Neutrophil (primary cell): Measurements from ENCODE around the gene XYLT1.

Experiments
- H3K27ac ChIP-seq: fragments of 200-600 bp; sonication (generic); 2 replicates; pipeline ENCODE4 v1.5.1; 2016; ENCODE audit warnings: mild to moderate bottlenecking, moderate library complexity
- H3K27me3 ChIP-seq: fragments of 200-600 bp; sonication (generic); 2 replicates; pipeline ENCODE4 v1.6.0; 2016; ENCODE audit warnings: mild to moderate bottlenecking
- H3K36me3 ChIP-seq: fragments of 200-600 bp; sonication (generic); 2 replicates; pipeline ENCODE4 v1.5.1; 2017
- H3K4me1 ChIP-seq, 2 experiments: fragments of 200-600 bp in 1 of 2; sonication (generic) in 1 of 2; 1 replicate in 1 of 2; 2 replicates in 1 of 2; pipeline versions ENCODE4 v1.5.1 to v1.6.1; 2013 to 2016; ENCODE audit warnings: low read depth in 1 of 2, low read length in 1 of 2, mild to moderate bottlenecking in 1 of 2, moderate library complexity in 1 of 2; ENCODE audit not compliant: control insufficient read depth in 1 of 2, insufficient read depth in 1 of 2
- H3K4me3 ChIP-seq, 2 experiments: fragments of 200-600 bp in 1 of 2; sonication (generic) in 1 of 2; 1 replicate in 1 of 2; 2 replicates in 1 of 2; pipeline ENCODE4 v1.5.1; 2013 to 2016; ENCODE audit warnings: low read depth in 1 of 2, low read length in 1 of 2, mild to moderate bottlenecking in 1 of 2, moderate library complexity in 1 of 2
- H3K9me3 ChIP-seq: fragments of 200-600 bp; sonication (generic); 2 replicates; pipeline ENCODE4 v1.5.1; 2016
- TF ChIP-seq, protein P1 (sequence below): fragments of 200-600 bp; sonication (generic); IDR thresholded peaks from 2 replicates; pipeline ENCODE4 v1.5.1; 2016; ENCODE audit warnings: antibody characterized with exemption

XYLT1 gene

GRCh38 chr16:17072104-17072503 is 398.7 kb downstream of the XYLT1 start:
- TF ChIP-seq, protein P1, sequence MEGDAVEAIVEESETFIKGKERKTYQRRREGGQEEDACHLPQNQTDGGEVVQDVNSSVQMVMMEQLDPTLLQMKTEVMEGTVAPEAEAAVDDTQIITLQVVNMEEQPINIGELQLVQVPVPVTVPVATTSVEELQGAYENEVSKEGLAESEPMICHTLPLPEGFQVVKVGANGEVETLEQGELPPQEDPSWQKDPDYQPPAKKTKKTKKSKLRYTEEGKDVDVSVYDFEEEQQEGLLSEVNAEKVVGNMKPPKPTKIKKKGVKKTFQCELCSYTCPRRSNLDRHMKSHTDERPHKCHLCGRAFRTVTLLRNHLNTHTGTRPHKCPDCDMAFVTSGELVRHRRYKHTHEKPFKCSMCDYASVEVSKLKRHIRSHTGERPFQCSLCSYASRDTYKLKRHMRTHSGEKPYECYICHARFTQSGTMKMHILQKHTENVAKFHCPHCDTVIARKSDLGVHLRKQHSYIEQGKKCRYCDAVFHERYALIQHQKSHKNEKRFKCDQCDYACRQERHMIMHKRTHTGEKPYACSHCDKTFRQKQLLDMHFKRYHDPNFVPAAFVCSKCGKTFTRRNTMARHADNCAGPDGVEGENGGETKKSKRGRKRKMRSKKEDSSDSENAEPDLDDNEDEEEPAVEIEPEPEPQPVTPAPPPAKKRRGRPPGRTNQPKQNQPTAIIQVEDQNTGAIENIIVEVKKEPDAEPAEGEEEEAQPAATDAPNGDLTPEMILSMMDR, result no peak
- Histone ChIP-seq H3K27me3 (peaks cover 36% of the 10 kb centered on the region), H3K4me1 (peaks cover 3 to 4% of the 10 kb centered on the region in 2 experiments), H3K4me3 (no peak overlapping the region), H3K9me3 (no peaks in the 10 kb centered on the region), H3K36me3 (no peaks in the 10 kb centered on the region), H3K27ac (no peak overlapping the region)

DNA sequence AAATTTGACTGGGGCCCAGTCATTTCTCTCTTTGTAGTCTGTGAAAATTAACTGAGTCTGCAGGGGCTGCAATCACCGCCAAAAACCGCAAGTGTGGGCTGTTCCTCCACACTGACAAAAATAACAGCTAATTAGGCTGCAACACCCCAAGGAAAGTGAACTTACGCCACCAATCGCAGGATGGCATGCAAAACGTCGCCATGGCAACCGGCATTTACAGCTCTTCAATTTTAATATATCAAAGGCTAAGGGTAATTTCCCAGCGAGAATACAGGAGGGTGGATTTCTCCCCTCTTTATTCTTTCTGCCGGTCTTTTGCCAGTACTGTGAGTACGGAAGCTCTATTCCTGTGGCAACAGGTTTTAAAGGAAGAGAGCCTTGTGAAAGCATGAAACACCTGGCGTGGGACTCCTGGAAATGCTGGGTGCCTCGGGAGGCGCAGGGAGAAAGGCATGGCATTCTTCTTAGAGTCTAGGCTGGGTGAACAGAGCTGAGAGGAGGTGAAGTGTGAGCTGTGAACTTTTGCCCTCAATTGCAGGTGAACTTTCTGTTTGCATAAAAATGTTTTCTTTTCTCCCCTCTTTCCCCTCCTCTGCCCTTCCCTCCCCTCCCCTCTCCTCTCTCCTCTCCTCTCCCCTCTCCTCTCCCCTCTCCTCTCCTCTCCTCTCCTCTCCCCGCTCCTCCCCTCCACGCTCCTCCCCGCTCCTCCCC is 399.7 kb downstream of the XYLT1 start:
- Histone ChIP-seq H3K27ac (no peak overlapping the region), H3K4me1 (peaks cover 3 to 4% of the 10 kb centered on the region in 2 experiments), H3K27me3 (peaks cover 28% of the 10 kb centered on the region), H3K36me3 (no peaks in the 10 kb centered on the region), H3K4me3 (no peak overlapping the region), H3K9me3 (no peaks in the 10 kb centered on the region)
- TF ChIP-seq, protein P1, result no peak

DNA sequence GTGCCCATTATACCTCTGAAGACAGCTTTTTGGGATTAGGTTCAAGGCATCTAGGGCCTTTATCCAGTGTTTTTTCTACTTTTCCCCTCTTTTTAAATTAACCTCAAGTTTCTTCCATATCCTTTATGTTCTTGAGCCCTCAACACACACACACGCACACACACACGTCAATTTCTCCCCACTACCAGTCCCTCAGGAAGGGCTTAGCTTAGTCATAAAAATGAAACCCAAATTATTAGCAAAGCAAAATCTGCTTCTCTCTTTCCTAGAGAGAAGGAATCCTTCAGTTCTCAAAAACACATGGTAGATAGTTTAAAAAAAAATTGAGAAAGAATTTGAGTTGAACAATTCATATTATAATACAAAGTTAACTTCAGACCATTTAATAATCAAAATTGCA is 401.1 kb downstream of the XYLT1 start:
- Histone ChIP-seq H3K27me3 (peaks cover 28% of the 10 kb centered on the region), H3K4me3 (no peak overlapping the region), H3K4me1 (peaks cover 3 to 4% of the 10 kb centered on the region in 2 experiments), H3K9me3 (no peaks in the 10 kb centered on the region), H3K27ac (no peak overlapping the region), H3K36me3 (no peaks in the 10 kb centered on the region)
- TF ChIP-seq, protein P1, result no peak

DNA sequence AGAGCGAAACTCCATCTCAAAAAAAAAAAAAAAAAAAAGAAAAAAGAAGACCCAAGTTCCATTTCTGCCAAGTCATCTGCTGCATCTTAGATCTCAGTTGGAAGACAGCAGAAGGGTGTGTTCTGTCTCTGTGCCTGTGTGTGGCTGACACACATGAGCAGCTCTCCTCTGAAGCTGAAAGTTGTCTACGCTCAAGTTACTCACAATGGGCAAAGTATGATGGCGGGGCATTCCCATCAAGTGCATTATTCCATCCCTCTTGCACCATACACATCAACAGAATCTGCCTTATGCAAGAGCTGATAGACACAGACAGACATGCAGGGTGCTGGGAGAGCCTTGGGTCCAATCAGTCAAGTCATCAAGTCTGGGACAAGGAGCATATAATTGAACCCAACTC is 402.2 kb downstream of the XYLT1 start:
- Histone ChIP-seq H3K27ac (no peak overlapping the region), H3K9me3 (no peaks in the 10 kb centered on the region), H3K27me3 (peaks cover 33% of the 10 kb centered on the region), H3K4me1 (peaks cover 3 to 4% of the 10 kb centered on the region in 2 experiments), H3K4me3 (no peak overlapping the region), H3K36me3 (no peaks in the 10 kb centered on the region)
- TF ChIP-seq, protein P1, result no peak

DNA sequence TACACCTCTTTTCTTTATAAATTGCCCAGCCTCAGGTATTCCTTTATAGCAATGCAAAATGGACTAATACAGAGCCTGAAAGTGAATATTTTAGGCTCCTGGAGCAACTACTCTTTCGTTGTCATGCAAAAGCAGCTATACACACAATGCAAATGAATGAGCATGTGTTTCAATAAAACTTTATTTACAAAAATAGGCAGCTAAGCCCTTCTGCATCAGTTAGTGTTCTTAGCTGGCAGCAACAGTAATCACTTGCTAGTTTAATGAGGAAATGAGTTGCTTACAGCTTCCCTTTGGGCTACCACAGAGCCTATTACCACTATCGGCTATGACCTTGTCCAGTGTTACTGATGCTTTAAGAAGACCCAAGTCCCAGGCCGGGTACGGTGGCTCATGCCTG is 402.9 kb downstream of the XYLT1 start:
- no peak overlapping the region for H3K27ac ChIP-seq
- peaks cover 3 to 4% of the 10 kb centered on the region in 2 experiments for H3K4me1 ChIP-seq
- H3K9me3 ChIP-seq, result no peaks in the 10 kb centered on the region
- no peak overlapping the region for H3K4me3 ChIP-seq
- TF ChIP-seq, protein P1, result no peak
- peaks cover 36% of the 10 kb centered on the region for H3K27me3 ChIP-seq
- no peaks in the 10 kb centered on the region for H3K36me3 ChIP-seq
